ENCODE measurements around the gene WASL. TPM values are rescaled to one million over a fixed set of nuclear protein-coding genes. Genes with fewer than 3 reads are reported as not detected.
A peak's percentile ranks its signal among the peaks of the same experiment; 100 is the strongest.

The WASL gene
- total RNA-seq, 1 experiment from 2014 or later = 39.3 TPM

GRCh38 chr7:123725586-123726171, 23.1 kb downstream of the WASL start:
- no peak overlapping the region for H3T11ph ChIP-seq (ENCODE audit: low read length)
- H4K20me1 ChIP-seq (ENCODE audit: control insufficient read depth, insufficient read depth, insufficient read length) = no peaks in the 10 kb centered on the region
- no peak overlapping the region for H3K9ac ChIP-seq (ENCODE audit: extremely low read depth, insufficient read length, low read length)
- H3K23ac ChIP-seq (ENCODE audit: insufficient read length, low read depth, low read length) = no peak overlapping the region
- H2BK12ac ChIP-seq (ENCODE audit: insufficient read length, low read depth, low read length) = no peak overlapping the region
- H3K4me2 ChIP-seq (ENCODE audit: insufficient read depth, insufficient read length, low read length) = no peak overlapping the region
- H2BK5ac ChIP-seq (ENCODE audit: insufficient read length, low read length) = no peak overlapping the region
- no peak overlapping the region for H2AK5ac ChIP-seq (ENCODE audit: insufficient read length, low read length)
- peaks cover 0 to 4% (median 0%) of the 10 kb centered on the region in 3 experiments; a peak in 1 of 7 replicates for H3K36me3 Mint-ChIP-seq (ENCODE audit: insufficient read depth in 1 of 3, low read depth in 3 of 3)
- TF ChIP-seq CTCF (conservative IDR thresholded peaks at IDR 0.05) = no peak
- no CpG with 5 or more reads among the region's 1 CpG for WGBS (ENCODE audit: extremely low coverage, insufficient read length, low lambda C conversion rate)
- H3K4ac ChIP-seq (ENCODE audit: low read depth, low read length) = no peak overlapping the region
- no peaks in the 10 kb centered on the region for H3K9me3 Mint-ChIP-seq
- no peak for DNase-seq
- no peak overlapping the region for H4K91ac ChIP-seq (ENCODE audit: insufficient read length, low read depth, low read length)
- H3K4me3 Mint-ChIP-seq = no peak overlapping the region
- no peaks in the 10 kb centered on the region for H3K27me3 ChIP-seq (ENCODE audit: insufficient read depth, low read length)
- no peaks in the 10 kb centered on the region for H3K27me3 Mint-ChIP-seq (ENCODE audit: low read depth)
- H3K4me1 ChIP-seq (ENCODE audit: insufficient read depth, low read length) = no peaks in the 10 kb centered on the region
- H2BK120ac ChIP-seq (ENCODE audit: low read depth, low read length, poor library complexity, severe bottlenecking) = no peak overlapping the region
- H4K5ac ChIP-seq (ENCODE audit: insufficient read length, low read depth, low read length) = no peak overlapping the region
- H2BK15ac ChIP-seq (ENCODE audit: low read depth, low read length) = no peak overlapping the region
- H2AFZ ChIP-seq (ENCODE audit: low read length) = no peak overlapping the region
- H2BK20ac ChIP-seq (ENCODE audit: low read depth, low read length, poor library complexity, severe bottlenecking) = no peak overlapping the region
- no peak overlapping the region for H3K18ac ChIP-seq (ENCODE audit: insufficient read length, low read depth, low read length)
- no peaks in the 10 kb centered on the region for H3K79me1 ChIP-seq (ENCODE audit: insufficient read depth, low read depth, low read length, poor library complexity, severe bottlenecking)
- no peaks in the 10 kb centered on the region for H3K9me3 ChIP-seq (ENCODE audit: control insufficient read depth, low read depth, low read length)
- H3K14ac ChIP-seq (ENCODE audit: insufficient read depth, low read length) = no peak overlapping the region
- H3K56ac ChIP-seq (ENCODE audit: insufficient read length, low read depth, low read length) = no peak overlapping the region
- H3K27ac ChIP-seq (ENCODE audit: insufficient read length, low read depth, low read length) = no peak overlapping the region
- H3K4me1 Mint-ChIP-seq = peaks cover 30 to 31% of the 10 kb centered on the region in 2 experiments
- peak overlapping the region in 1 of 3 experiments; percentile 32; a peak in 1 of 7 replicates for H3K27ac Mint-ChIP-seq
- peaks cover 11% of the 10 kb centered on the region; the same call in 1 of the 2 replicates for H3K79me2 ChIP-seq (ENCODE audit: insufficient read depth, low read length)
- no peaks in the 10 kb centered on the region for H3K23me2 ChIP-seq (ENCODE audit: insufficient read length, low read depth, low read length, poor library complexity, severe bottlenecking)
- no peak overlapping the region for H4K8ac ChIP-seq (replicated peaks; ENCODE audit: insufficient read length, low read depth, low read length)
